K562 (cell line): ENCODE data around the gene SGSH. TPM values are rescaled to one million over a fixed set of nuclear protein-coding genes. Genes with fewer than 3 reads are reported as not detected.

Experiments used
- ATAC-seq: fragments of 200-7000 bp; cut with Tn5 transposase; 3 replicates; pipeline ENCODE4 v1.9.1; 2020; ENCODE audit warnings: moderate library complexity
- BruUV-seq: library from RNA; stranded (reverse); fragments of 400-500 nt; replicated peaks from 2 replicates; lab custom pipeline; 2021; lab: Mats Ljungman, UMichigan
- CTCF ChIA-PET: fragments of 300-600 bp; formaldehyde crosslinking; extraction: SDS; loops from one replicate; lab custom pipeline; 2021; ENCODE audit warnings: low intra/inter-chr PET ratio; lab: Yijun Ruan, JAX
- POLR2A ChIA-PET: fragments of 300-600, 350-650 bp; sonication (Branson Sonifier 250); formaldehyde crosslinking; extraction: SDS; loops from one replicate; lab custom pipeline; 2021; ENCODE audit warnings: antibody characterized with exemption, inconsistent platforms; lab: Yijun Ruan, JAX
- DNase-seq, 4 experiments: peaks; one replicate each; pipeline versions ENCODE4 v3.0.0 to v3.0.0-alpha.2; 2011 to 2018; ENCODE audit warnings: low spot score in 3 of 4, mixed read lengths in 3 of 4; ENCODE audit errors: extremely low read depth in 1 of 4
- FAIRE-seq: peaks from 2 replicates; lab custom pipeline; 2011; peaks lifted over from hg19 to GRCh38; lab: Jason Lieb, UNC
- H2AFZ ChIP-seq: 2 replicates; pipeline ENCODE4 v1.6.0; 2011; ENCODE audit warnings: low read depth, low read length, control low read depth, inconsistent platforms
- H3K27ac ChIP-seq: fragments of 200-600 bp; 3 replicates; pipeline ENCODE4 v1.8.0; 2011; ENCODE audit warnings: low read depth, mild to moderate bottlenecking, control low read depth, inconsistent platforms, low read length, moderate library complexity, mixed read lengths; ENCODE audit errors: extremely low read depth
- H3K27me3 ChIP-seq, 2 experiments: fragments of 300-600 bp in 1 of 2; 2 replicates in 1 of 2; 3 replicates in 1 of 2; pipeline versions ENCODE4 v1.6.0 to v1.8.0; 2011; ENCODE audit warnings: inconsistent platforms in 2 of 2, low read length in 2 of 2, mild to moderate bottlenecking in 1 of 2, mixed read lengths in 1 of 2, moderate library complexity in 1 of 2; ENCODE audit not compliant: control insufficient read depth in 2 of 2, insufficient read depth in 2 of 2
- H3K36me3 ChIP-seq: fragments of 300-600 bp; 3 replicates; pipeline ENCODE4 v1.8.0; 2011; ENCODE audit warnings: mild to moderate bottlenecking, low read length, inconsistent platforms; ENCODE audit not compliant: control insufficient read depth, insufficient read depth
- H3K4me1 ChIP-seq, 2 experiments: fragments of 200-600 bp in 1 of 2; replicated peaks in 1 of 2; 2 replicates in 1 of 2; 3 replicates in 1 of 2; pipeline versions ENCODE4 v1.5.1 to v1.8.0; 2011; ENCODE audit warnings: inconsistent platforms in 2 of 2, low read length in 2 of 2, mild to moderate bottlenecking in 1 of 2, mixed read lengths in 1 of 2, moderate library complexity in 1 of 2; ENCODE audit not compliant: control insufficient read depth in 2 of 2, insufficient read depth in 2 of 2
- H3K4me2 ChIP-seq: 2 replicates; pipeline ENCODE4 v1.6.1; 2011; ENCODE audit warnings: low read length, control low read depth, inconsistent platforms, mixed read lengths; ENCODE audit not compliant: insufficient read depth
- H3K4me3 ChIP-seq: fragments of 200-600 bp; sonication (generic), shearing (Covaris generic); 2 replicates; pipeline ENCODE4 v1.5.1; 2016; ENCODE audit warnings: control low read depth, inconsistent platforms
- H3K79me2 ChIP-seq: fragments of 200-600 bp; 3 replicates; pipeline ENCODE4 v1.8.0; 2011; ENCODE audit warnings: low read length, inconsistent platforms; ENCODE audit not compliant: control insufficient read depth, insufficient read depth
- H3K9ac ChIP-seq, 2 experiments: 2 replicates each; pipeline versions ENCODE4 v1.6.0 to v1.6.1; 2011; ENCODE audit warnings: low read depth in 2 of 2, low read length in 2 of 2, control low read depth in 1 of 2, inconsistent platforms in 1 of 2, mild to moderate bottlenecking in 1 of 2, mixed read lengths in 1 of 2; ENCODE audit not compliant: insufficient read depth in 1 of 2
- H3K9me1 ChIP-seq: one replicate; pipeline ENCODE4 v1.6.0; 2011; ENCODE audit warnings: inconsistent platforms, mild to moderate bottlenecking, low read length, moderate library complexity; ENCODE audit not compliant: control insufficient read depth, insufficient read depth
- H3K9me3 ChIP-seq: replicated peaks from 2 replicates; pipeline ENCODE4 v1.5.1; 2011; ENCODE audit warnings: low read depth, low read length, inconsistent platforms; ENCODE audit not compliant: control insufficient read depth, insufficient read depth
- H4K20me1 ChIP-seq: replicated peaks from 2 replicates; pipeline ENCODE4 v1.6.1; 2011; ENCODE audit warnings: low read length, inconsistent platforms, mixed read lengths; ENCODE audit not compliant: control insufficient read depth, insufficient read depth
- BDP1 ChIP-seq: IDR thresholded peaks from 3 replicates; pipeline ENCODE4 v1.6.1; 2011; ENCODE audit not compliant: insufficient read length, insufficient read depth
- CBX2 ChIP-seq: fragments of 200-600 bp; sonication (generic); IDR thresholded peaks from one replicate; pipeline ENCODE4 v1.6.1; 2012; ENCODE audit warnings: mild to moderate bottlenecking, low read length, inconsistent platforms; ENCODE audit not compliant: insufficient read depth, poor library complexity, severe bottlenecking
- EHMT2 ChIP-seq: fragments of 450-650 bp; IDR thresholded peaks from 2 replicates; pipeline ENCODE4 v1.6.1; 2018; ENCODE audit warnings: antibody characterized with exemption
- HCFC1 ChIP-seq: IDR thresholded peaks from 2 replicates; pipeline ENCODE4 v1.6.1; 2012; ENCODE audit warnings: low read depth, low read length, improper control_type of control experiment
- MAZ ChIP-seq, 2 experiments: fragments of 450-650 bp in 1 of 2; sonication (generic) in 1 of 2; formaldehyde crosslinking; IDR thresholded peaks in 1 of 2; conservative IDR thresholded peaks in 1 of 2; 2 replicates each; pipeline versions ENCODE4 v1.4.0 to v1.5.0; 2020; ENCODE audit warnings: mild to moderate bottlenecking in 1 of 2, missing genetic modification reagents in 1 of 2
- PCBP1 ChIP-seq: fragments of 200-400 bp; formaldehyde crosslinking; IDR thresholded peaks from 2 replicates; pipeline ENCODE4 v1.6.1; 2018; ENCODE audit warnings: mild to moderate bottlenecking, low read depth, low read length; ENCODE audit not compliant: poor library complexity, severe bottlenecking
- PHF8 ChIP-seq: fragments of 200-600 bp; sonication (generic); IDR thresholded peaks from 2 replicates; pipeline ENCODE4 v1.6.1; 2012; ENCODE audit warnings: mixed run types, mild to moderate bottlenecking, inconsistent platforms, low read length, moderate library complexity, borderline replicate concordance
- SREBF2 ChIP-seq: sonication (generic); formaldehyde crosslinking; IDR thresholded peaks from 2 replicates; pipeline ENCODE4 v1.4.0; 2020; ENCODE audit warnings: mild to moderate bottlenecking, missing genetic modification reagents
- STAG1 ChIP-seq: sonication (generic); formaldehyde crosslinking; IDR thresholded peaks from 2 replicates; pipeline ENCODE4 v1.5.0; 2020; ENCODE audit warnings: missing genetic modification reagents, borderline replicate concordance
- XRCC4 ChIP-seq: IDR thresholded peaks from one replicate; pipeline ENCODE4 v1.6.1; 2011; ENCODE audit not compliant: insufficient read depth, insufficient read length; ENCODE audit errors: extremely low read depth
- ZNF12 ChIP-seq: sonication (generic); formaldehyde crosslinking; IDR thresholded peaks from 2 replicates; pipeline ENCODE4 v1.4.0; 2020; ENCODE audit warnings: mild to moderate bottlenecking, missing genetic modification reagents
- ZNF197 ChIP-seq: fragments of 200-800 bp; sonication (Bioruptor generic); IDR thresholded peaks from 2 replicates; pipeline ENCODE4 v1.6.1; 2016; ENCODE audit warnings: low read depth, missing genetic modification characterization, missing compliant biosample characterization
- ZNF23 ChIP-seq: fragments of 250-450 bp; sonication (Bioruptor Pico); IDR thresholded peaks from 2 replicates; pipeline ENCODE4 v1.4.0; 2020; ENCODE audit warnings: mild to moderate bottlenecking
- ZNF444 ChIP-seq: fragments of 250-450 bp; sonication (Bioruptor Pico); IDR thresholded peaks from 2 replicates; pipeline ENCODE4 v1.4.0; 2020; ENCODE audit warnings: mild to moderate bottlenecking, moderate library complexity
- WGBS: fragments of 100-300 bp; shearing (Covaris generic); methylation state at CpG from one replicate; pipeline ENCODE4 v1.1.6; 2016; ENCODE audit warnings: low coverage, mixed read lengths; ENCODE audit not compliant: insufficient coverage; ENCODE audit errors: missing lambda C conversion rate; 5-methylcytosine and 5-hydroxymethylcytosine counted together
- in situ Hi-C: fragments of 300-500 bp; cut with MboI; formaldehyde crosslinking; loops from 4 replicates; pipeline ENCODE4 v1.15.0; 2018; ENCODE audit warnings: inconsistent platforms, mixed read lengths
- intact Hi-C: fragments of 100-400 bp; cut with micrococcal nuclease; formaldehyde crosslinking; loops from 2 replicates; pipeline ENCODE4 v1.14.2; 2022
- polyA plus RNA-seq, 8 experiments: library from polyadenylated mRNA; depleted of rRNA in 4 of 8; stranded (reverse) in 5 of 8; unstranded in 3 of 8; fragments of >200 nt; fragmentation: Nextera tagmentation in 2 of 8; fragmentation: Illumina TruSeq in 1 of 8; extraction: Ambion mirVana in 2 of 8; extraction: Trizol in 1 of 8; gene quantifications; 2 replicates each; pipeline versions ENCODE4 v1.2.1 to v1.2.3, GENCODE V29; 2011 to 2014; ENCODE audit warnings: inconsistent platforms in 1 of 8, missing spikeins in 1 of 8
- total RNA-seq, 7 experiments: library from RNA; depleted of rRNA in 6 of 7; stranded (reverse); fragments of >200 nt in 6 of 7; fragmentation: Illumina TruSeq in 2 of 7; extraction: Trizol in 2 of 7; gene quantifications; 2 replicates each; pipeline versions ENCODE4 v1.2.1 to v1.2.3, GENCODE V29; 2011 to 2021; ENCODE audit warnings: low replicate concordance in 1 of 7
- TF ChIP-seq, protein P1 (sequence below), 2 experiments: fragments of 250-450 bp in 1 of 2; fragments of 450-650 bp in 1 of 2; sonication (Bioruptor Pico) in 1 of 2; IDR thresholded peaks; 2 replicates each; pipeline versions ENCODE4 v1.6.1 to v1.8.0; 2016 to 2021; ENCODE audit warnings: mild to moderate bottlenecking in 2 of 2, moderate library complexity in 2 of 2, missing compliant biosample characterization in 1 of 2, missing genetic modification characterization in 1 of 2
- TF ChIP-seq, protein P2 (sequence below): fragments of 450-650 bp; IDR thresholded peaks from 2 replicates; pipeline ENCODE4 v1.6.1; 2016; ENCODE audit warnings: mild to moderate bottlenecking
- TF ChIP-seq, protein P3 (sequence below): fragments of 450-650 bp; formaldehyde crosslinking; IDR thresholded peaks from 2 replicates; pipeline ENCODE4 v1.4.0; 2020; ENCODE audit warnings: mild to moderate bottlenecking, mixed read lengths
- TF ChIP-seq, protein P4 (sequence below): fragments of 250-450 bp; sonication (Bioruptor Pico); IDR thresholded peaks from 2 replicates; pipeline ENCODE4 v1.8.0; 2021; ENCODE audit warnings: borderline replicate concordance, mild to moderate bottlenecking, moderate library complexity; ENCODE audit not compliant: poor library complexity, severe bottlenecking

The SGSH gene
- total and polyA plus RNA-seq, 9 of the 15 experiments (the other 6 are each of a cell fraction or from before 2014, with no cell fraction given), result 0.25 to 15.7 (median 4.9) TPM

DNA sequence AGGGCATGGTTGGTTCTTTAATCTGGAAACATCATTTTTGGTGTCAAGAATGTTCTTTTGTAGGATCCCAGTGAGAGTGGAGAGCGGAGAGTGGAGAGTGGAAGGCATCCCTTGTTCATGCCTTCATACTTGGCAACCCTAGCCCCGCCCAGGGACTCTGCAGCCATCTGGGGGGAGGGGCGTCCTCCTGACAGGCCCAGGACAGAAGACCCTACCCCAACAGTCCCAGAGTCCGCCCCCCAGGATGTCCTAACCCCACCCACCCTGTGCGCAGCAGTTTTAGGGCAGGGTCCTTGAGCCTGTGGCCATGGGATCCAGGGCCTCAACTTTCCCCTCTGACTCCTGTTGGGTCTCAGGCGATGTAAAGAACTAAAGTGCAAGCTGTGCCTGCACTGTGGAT is 4.5 kb upstream of the SGSH start:
- no peak for FAIRE-seq
- ATAC-seq, result no peak
- no peaks in the 10 kb centered on the region for H3K36me3 ChIP-seq
- no TSS peak for BruUV-seq
- no peak overlapping the region for H3K4me2 ChIP-seq
- POLR2A ChIA-PET, result interaction anchor here (1.1 kb wide), 1 partner anchor 31 kb away, joined by 3 read pairs; no protein-coding TSS in a partner anchor
- no peaks in the 10 kb centered on the region for H4K20me1 ChIP-seq
- H3K4me3 ChIP-seq, result no peak overlapping the region
- H3K27ac ChIP-seq, result no peak overlapping the region
- 48% methylated on average over 4 of the region's 6 CpGs for WGBS
- in situ Hi-C loops (no loop called here), intact Hi-C loops (no loop called here)
- H3K4me1 ChIP-seq, result peaks cover 3 to 35% of the 10 kb centered on the region in 2 experiments; a peak in 3 of 5 replicates
- CTCF ChIA-PET, result no interaction called here
- no peaks in the 10 kb centered on the region for H3K27me3 ChIP-seq
- H3K9ac ChIP-seq, result no peak overlapping the region
- no peaks in the 10 kb centered on the region for H3K9me3 ChIP-seq
- H3K79me2 ChIP-seq, result peaks cover 1% of the 10 kb centered on the region; the same call in 1 of the 3 replicates
- DNase-seq, result no peak
- no peak overlapping the region for H2AFZ ChIP-seq
- H3K9me1 ChIP-seq, result no peaks in the 10 kb centered on the region
- no peak for TF ChIP-seq ZNF197
- no peak for TF ChIP-seq STAG1 (CRISPR knock-in tag)
- no peak for TF ChIP-seq BDP1
- no peak for TF ChIP-seq PCBP1
- TF ChIP-seq, protein P1, sequence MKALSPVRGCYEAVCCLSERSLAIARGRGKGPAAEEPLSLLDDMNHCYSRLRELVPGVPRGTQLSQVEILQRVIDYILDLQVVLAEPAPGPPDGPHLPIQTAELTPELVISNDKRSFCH (CRISPR knock-in tag; IDR thresholded peaks at IDR 0.05), result no peak
- TF ChIP-seq, protein P1 (tag; IDR thresholded peaks at IDR 0.05), result no peak
- no peak for TF ChIP-seq XRCC4
- no peak for TF ChIP-seq ZNF23 (CRISPR knock-in tag)
- TF ChIP-seq ZNF444 (CRISPR knock-in tag), result no peak
- TF ChIP-seq SREBF2 (CRISPR knock-in tag), result no peak
- no peak for TF ChIP-seq PHF8
- no peak for TF ChIP-seq CBX2
- TF ChIP-seq, protein P2, sequence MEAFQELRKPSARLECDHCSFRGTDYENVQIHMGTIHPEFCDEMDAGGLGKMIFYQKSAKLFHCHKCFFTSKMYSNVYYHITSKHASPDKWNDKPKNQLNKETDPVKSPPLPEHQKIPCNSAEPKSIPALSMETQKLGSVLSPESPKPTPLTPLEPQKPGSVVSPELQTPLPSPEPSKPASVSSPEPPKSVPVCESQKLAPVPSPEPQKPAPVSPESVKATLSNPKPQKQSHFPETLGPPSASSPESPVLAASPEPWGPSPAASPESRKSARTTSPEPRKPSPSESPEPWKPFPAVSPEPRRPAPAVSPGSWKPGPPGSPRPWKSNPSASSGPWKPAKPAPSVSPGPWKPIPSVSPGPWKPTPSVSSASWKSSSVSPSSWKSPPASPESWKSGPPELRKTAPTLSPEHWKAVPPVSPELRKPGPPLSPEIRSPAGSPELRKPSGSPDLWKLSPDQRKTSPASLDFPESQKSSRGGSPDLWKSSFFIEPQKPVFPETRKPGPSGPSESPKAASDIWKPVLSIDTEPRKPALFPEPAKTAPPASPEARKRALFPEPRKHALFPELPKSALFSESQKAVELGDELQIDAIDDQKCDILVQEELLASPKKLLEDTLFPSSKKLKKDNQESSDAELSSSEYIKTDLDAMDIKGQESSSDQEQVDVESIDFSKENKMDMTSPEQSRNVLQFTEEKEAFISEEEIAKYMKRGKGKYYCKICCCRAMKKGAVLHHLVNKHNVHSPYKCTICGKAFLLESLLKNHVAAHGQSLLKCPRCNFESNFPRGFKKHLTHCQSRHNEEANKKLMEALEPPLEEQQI, result no peak
- TF ChIP-seq EHMT2, result no peak
- no peak for TF ChIP-seq MAZ (CRISPR knock-in tag; conservative IDR thresholded peaks at IDR 0.05 in 1 of 2, IDR thresholded peaks at IDR 0.05 in 1 of 2)
- no peak for TF ChIP-seq ZNF12 (CRISPR knock-in tag)
- no peak for TF ChIP-seq HCFC1
- TF ChIP-seq, protein P3, sequence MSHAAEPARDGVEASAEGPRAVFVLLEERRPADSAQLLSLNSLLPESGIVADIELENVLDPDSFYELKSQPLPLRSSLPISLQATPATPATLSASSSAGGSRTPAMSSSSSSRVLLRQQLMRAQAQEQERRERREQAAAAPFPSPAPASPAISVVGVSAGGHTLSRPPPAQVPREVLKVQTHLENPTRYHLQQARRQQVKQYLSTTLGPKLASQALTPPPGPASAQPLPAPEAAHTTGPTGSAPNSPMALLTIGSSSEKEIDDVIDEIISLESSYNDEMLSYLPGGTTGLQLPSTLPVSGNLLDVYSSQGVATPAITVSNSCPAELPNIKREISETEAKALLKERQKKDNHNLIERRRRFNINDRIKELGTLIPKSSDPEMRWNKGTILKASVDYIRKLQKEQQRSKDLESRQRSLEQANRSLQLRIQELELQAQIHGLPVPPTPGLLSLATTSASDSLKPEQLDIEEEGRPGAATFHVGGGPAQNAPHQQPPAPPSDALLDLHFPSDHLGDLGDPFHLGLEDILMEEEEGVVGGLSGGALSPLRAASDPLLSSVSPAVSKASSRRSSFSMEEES (CRISPR knock-in tag), result no peak
- TF ChIP-seq, protein P4, sequence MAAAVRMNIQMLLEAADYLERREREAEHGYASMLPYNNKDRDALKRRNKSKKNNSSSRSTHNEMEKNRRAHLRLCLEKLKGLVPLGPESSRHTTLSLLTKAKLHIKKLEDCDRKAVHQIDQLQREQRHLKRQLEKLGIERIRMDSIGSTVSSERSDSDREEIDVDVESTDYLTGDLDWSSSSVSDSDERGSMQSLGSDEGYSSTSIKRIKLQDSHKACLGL (CRISPR knock-in tag), result no peak
